GM06990 (cell line): ENCODE results near the gene KRTAP10-3.

ENCODE experiments used
- DNase-seq: peaks from one replicate; pipeline ENCODE4 v3.0.0-alpha.2; 2011; ENCODE audit not compliant: insufficient read length; ENCODE audit errors: extremely low read depth
- H3K27me3 ChIP-seq: replicated peaks from 2 replicates; pipeline ENCODE4 v1.6.0; 2011; ENCODE audit warnings: low read length; ENCODE audit not compliant: control insufficient read depth, insufficient read depth
- H3K36me3 ChIP-seq: 2 replicates; pipeline ENCODE4 v1.5.1; 2011; ENCODE audit warnings: low read length; ENCODE audit not compliant: control insufficient read depth, insufficient read depth
- H3K4me3 ChIP-seq: replicated peaks from 2 replicates; pipeline ENCODE4 v1.5.1; 2011; ENCODE audit warnings: low read depth, mild to moderate bottlenecking, control low read depth, low read length
- TF ChIP-seq, protein P1 (sequence below): IDR thresholded peaks from 2 replicates; pipeline ENCODE4 v1.5.1; 2011; ENCODE audit warnings: low read length, control low read depth, mild to moderate bottlenecking, inconsistent platforms; ENCODE audit not compliant: insufficient read depth, poor library complexity, severe bottlenecking

KRTAP10-3 gene

DNA sequence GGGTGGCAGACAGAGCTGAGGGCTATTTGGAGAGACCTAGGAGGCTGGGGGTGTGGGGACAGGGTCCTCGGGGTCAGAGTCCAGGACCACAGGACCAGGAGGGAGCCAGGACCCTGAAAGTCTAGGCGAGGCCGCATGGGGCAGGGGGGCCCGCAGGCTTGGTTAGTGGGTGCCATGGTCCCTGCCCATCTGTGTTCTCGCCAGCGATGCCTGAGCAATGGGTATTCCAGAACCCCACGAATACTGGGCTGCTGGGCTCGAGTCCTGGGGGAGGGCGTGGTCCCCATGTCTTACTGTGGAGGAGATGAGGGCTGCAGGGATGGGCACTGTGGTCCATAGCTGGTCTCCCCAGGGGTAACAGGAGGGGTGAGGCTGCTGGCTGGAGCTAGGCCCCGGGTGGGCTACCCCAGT, 31.7 kb upstream of the KRTAP10-3 start:
- DNase-seq = no peak
- Histone ChIP-seq H3K4me3 (no peak overlapping the region), H3K27me3 (no peaks in the 10 kb centered on the region), H3K36me3 (no peaks in the 10 kb centered on the region)
- TF ChIP-seq, protein P1, sequence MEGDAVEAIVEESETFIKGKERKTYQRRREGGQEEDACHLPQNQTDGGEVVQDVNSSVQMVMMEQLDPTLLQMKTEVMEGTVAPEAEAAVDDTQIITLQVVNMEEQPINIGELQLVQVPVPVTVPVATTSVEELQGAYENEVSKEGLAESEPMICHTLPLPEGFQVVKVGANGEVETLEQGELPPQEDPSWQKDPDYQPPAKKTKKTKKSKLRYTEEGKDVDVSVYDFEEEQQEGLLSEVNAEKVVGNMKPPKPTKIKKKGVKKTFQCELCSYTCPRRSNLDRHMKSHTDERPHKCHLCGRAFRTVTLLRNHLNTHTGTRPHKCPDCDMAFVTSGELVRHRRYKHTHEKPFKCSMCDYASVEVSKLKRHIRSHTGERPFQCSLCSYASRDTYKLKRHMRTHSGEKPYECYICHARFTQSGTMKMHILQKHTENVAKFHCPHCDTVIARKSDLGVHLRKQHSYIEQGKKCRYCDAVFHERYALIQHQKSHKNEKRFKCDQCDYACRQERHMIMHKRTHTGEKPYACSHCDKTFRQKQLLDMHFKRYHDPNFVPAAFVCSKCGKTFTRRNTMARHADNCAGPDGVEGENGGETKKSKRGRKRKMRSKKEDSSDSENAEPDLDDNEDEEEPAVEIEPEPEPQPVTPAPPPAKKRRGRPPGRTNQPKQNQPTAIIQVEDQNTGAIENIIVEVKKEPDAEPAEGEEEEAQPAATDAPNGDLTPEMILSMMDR = no peak

DNA sequence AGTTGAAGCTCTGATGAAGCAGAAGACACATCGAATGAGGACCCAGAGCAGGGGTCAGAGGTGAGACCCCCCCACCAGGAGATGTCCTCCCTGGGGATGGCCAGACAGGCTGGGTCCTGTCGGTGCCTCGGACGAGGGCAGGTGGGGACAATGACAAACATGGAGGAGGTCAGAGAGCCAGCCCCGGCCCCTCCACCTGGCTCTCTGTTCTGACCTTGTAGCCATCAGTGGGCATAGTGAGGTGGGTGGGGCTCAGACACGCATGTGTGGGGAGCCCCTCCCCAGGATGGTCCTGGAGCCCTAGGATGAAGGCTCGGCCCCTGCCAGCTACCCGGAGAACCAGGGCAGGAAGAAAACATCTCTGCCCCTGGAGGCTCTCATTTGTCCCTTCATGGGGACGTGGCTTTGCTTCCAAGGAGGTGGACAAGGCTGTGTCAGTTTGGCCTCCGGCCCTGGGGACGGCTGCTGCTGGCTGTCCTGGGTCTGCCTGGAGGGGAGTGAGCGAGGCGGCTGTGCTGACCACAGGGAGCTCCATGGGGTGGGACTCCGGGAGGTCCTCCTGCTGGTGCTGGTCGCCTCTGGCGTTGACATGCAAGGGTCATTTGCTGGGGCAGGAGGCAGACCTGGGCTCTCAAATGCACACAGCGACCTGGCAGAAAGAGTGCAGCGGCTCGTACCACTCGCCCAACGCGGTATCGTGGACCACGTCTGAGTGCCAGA, 31.2 kb upstream of the KRTAP10-3 start:
- H3K27me3 ChIP-seq = no peaks in the 10 kb centered on the region
- no peak for DNase-seq
- TF ChIP-seq, protein P1 = no peak
- H3K4me3 ChIP-seq = no peak overlapping the region
- no peaks in the 10 kb centered on the region for H3K36me3 ChIP-seq

DNA sequence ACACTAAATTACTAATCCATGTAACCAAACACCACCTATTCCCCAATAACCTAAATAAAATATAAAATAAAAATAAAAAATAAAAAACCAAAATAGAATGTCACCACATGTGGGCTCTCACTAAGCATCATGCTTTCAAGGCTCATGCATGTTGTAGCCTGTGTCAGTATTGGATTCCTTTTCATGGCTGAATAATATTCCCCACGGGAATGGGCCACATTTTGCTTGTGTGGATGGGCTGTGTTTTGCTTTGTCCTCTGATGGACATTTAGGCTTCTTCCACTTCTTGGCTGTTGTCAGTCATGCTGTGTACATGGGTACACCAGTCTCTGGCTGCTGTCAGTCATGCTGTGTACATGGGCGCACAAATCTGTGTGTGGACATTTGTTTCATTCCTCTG, 30.5 kb upstream of the KRTAP10-3 start:
- TF ChIP-seq, protein P1 = no peak
- Histone ChIP-seq H3K4me3 (no peak overlapping the region), H3K36me3 (no peaks in the 10 kb centered on the region), H3K27me3 (no peaks in the 10 kb centered on the region)
- no peak for DNase-seq

DNA sequence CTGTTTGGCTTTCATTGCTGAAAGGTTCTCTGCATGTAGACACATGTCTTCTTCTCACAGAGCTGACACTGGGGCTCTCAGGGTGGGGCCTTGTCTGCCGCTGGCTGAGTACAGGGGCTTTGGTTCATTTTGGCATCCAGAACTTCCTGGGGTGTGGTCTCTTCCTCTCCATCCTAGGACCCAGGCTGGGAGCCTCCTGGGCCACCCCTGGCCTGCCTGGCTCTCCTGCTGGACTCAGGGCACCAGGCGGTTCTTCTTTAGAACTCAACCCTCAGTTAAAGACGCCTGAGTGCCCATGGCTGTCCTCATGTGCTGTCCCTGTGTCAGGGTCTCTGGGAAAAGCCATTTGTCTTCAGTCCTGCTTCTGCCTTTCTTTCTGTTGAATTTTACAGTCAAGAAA, 27.3 kb upstream of the KRTAP10-3 start:
- no peaks in the 10 kb centered on the region for H3K36me3 ChIP-seq
- no peaks in the 10 kb centered on the region for H3K27me3 ChIP-seq
- no peak overlapping the region for H3K4me3 ChIP-seq
- no peak for DNase-seq
- TF ChIP-seq, protein P1 = no peak

DNA sequence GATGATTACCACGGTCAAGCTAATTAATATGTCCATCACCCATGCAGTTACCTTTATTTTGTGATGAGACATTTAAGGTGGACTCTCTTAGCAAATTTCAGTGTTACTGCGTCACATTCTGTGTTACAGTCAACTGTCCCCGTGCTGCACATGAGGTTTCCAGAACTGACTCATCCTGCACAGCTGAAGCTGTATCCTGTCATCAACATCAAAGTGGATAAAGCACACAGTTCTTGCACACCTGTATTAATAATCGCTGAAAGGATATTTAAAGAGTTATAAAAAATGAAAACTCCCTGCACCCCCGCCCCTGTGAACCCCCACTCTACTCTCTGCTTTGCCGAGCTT, 25.2 kb upstream of the KRTAP10-3 start:
- no peak for DNase-seq
- no peak overlapping the region for H3K4me3 ChIP-seq

More for the DNA sequence above, 25.2 kb upstream of the KRTAP10-3 start:
- Histone ChIP-seq H3K36me3 (no peaks in the 10 kb centered on the region), H3K27me3 (no peaks in the 10 kb centered on the region)
- TF ChIP-seq, protein P1 = no peak
